ENCODE measurements around the gene CCDC87. TPM values are rescaled to one million over a fixed set of nuclear protein-coding genes. Genes with fewer than 3 reads are reported as not detected.
A peak's percentile ranks its signal among the peaks of the same experiment; 100 is the strongest.

The CCDC87 gene
- total RNA-seq, 2 experiments from 2014 or later = 0.12 to 0.24 TPM

DNA sequence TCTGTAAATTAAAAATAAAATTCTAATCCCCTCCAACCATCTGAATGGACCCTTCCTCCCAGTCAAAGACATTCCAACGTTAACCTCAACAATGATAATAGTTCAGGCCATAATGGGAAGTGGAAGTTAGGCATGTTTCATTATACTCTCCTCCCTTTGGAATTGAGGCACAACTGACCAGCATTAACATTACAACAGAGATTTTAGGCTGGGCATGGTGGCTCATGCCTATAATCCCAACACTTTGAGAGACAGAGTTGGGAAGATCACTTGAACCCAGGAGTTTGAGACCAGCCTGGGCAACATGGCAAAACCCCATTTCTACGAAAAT lies 22.0 kb downstream of the CCDC87 start:
- no peaks in the 10 kb centered on the region for H3K27me3 Mint-ChIP-seq
- CTCF ChIA-PET = no interaction called here

GRCh38 chr11:66570079-66570849 lies 22.6 kb downstream of the CCDC87 start:
- Mint-ChIP-seq H3K4me1 (ENCODE audit: low read depth) (peaks cover 6% of the 10 kb centered on the region), H3K4me3 (no peak overlapping the region), H3K27me3 (no peaks in the 10 kb centered on the region), H3K9me3 (no peaks in the 10 kb centered on the region), H3K36me3 (no peaks in the 10 kb centered on the region), H3K27ac (no peak overlapping the region)
- ChIA-PET CTCF (interaction anchor here (0.7 to 2.0 kb wide), 3 partner anchors 8 to 22 kb away, joined by 3 to 8 read pairs (median 3); no protein-coding TSS in a partner anchor), POLR2A (interaction anchor here (0.6 kb wide), 1 partner anchor 684 kb away, joined by 4 read pairs; no protein-coding TSS in a partner anchor)
- intact Hi-C loops (cut with micrococcal nuclease) = no loop called here
- DNase-seq = no peak

More for the DNA sequence above, 22.0 kb downstream of the CCDC87 start:
- H3K36me3 Mint-ChIP-seq = no peaks in the 10 kb centered on the region
- peaks cover 6% of the 10 kb centered on the region for H3K4me1 Mint-ChIP-seq (ENCODE audit: low read depth)
- POLR2A ChIA-PET = no interaction called here
- DNase-seq = no peak
- intact Hi-C loops (cut with micrococcal nuclease) = no loop called here
- H3K4me3 Mint-ChIP-seq = no peak overlapping the region
- H3K9me3 Mint-ChIP-seq = no peaks in the 10 kb centered on the region
- no peak overlapping the region for H3K27ac Mint-ChIP-seq

DNA sequence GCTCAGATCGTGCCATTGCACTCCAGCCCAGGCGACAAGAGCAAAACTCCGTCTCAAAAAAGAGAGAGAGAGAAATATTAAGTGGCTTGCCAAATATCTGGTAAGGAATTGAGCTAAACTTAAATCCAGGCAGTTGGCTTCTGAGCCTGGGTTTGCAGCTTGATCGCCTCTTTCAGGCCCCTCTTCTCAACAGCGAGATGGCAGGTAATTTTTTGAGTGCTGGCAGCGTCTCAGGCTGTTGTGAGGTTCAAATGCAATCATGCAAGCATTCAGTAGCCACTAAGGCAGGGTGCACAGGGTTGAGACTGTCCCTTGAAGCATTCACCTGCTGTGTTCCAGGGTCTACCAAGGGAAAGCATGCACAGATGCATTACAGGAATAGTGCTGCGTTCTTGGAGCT lies 23.8 kb downstream of the CCDC87 start:
- no peaks in the 10 kb centered on the region for H3K27me3 Mint-ChIP-seq
- no peaks in the 10 kb centered on the region for H3K9me3 Mint-ChIP-seq
- intact Hi-C loops (cut with micrococcal nuclease) = no loop called here
- H3K27ac Mint-ChIP-seq = no peak overlapping the region
- H3K36me3 Mint-ChIP-seq = no peaks in the 10 kb centered on the region
- POLR2A ChIA-PET = interaction anchor here (1.0 to 1.5 kb wide), 3 partner anchors 47 to 89 kb away, joined by 4 to 5 read pairs (median 5); partner anchors contain the start of genes DPP3, RBM14 and RBM4
- CTCF ChIA-PET = interaction anchor here (1.4 to 2.1 kb wide), 4 partner anchors 10 to 109 kb away, joined by 3 to 13 read pairs (median 8); partner anchors contain the start of genes CCDC87, CCS and RBM4B
- H3K4me1 Mint-ChIP-seq (ENCODE audit: low read depth) = peaks cover 6% of the 10 kb centered on the region
- DNase-seq = no peak
- H3K4me3 Mint-ChIP-seq = no peak overlapping the region

DNA sequence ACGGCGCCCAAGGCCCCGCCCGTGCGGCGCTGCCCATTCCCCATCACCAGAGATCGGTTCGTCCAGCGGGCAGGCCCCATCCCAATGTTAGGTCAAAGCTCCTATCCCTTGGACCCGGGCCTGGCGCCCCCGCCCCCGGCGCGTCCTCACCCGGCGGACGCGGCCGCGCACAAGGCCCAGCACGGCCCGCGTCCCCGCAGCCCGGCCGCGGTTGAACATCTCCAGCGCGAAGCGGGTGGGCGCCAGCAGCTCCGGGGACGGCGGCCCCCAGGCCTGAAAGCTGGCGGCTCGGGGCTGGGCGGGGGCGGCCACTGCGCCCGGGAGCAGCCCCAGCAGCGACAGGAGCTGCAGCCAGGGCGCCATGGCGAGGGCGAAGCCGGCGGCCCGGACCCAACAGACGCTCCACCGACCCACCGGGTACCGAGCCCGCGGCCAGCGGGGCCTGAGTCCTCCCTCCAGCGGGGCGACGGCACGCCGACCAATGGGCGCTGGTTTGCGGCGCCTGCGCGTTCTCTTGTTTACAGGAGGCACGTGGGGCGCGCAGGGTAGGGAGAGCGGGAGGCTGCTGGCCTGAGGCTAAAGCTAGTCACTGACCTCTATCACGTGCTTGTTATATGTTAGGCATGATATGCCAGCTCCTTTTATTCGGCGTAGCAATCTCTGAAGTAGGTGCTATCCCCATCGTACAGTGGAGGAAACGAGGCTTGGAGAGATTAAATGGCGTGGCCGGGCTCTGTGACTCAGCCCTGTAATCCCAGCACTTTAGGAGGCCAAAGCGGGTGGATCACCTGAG lies 24.5 kb downstream of the CCDC87 start, which contains the start of gene CTSF:
Gene CTSF (minus strand): TSS at position 483 of the 793 bp plus-strand sequence. CDS start 120 bp downstream, at position 363.
- Mint-ChIP-seq H3K27ac (no peak within 1 kb of the TSS), H3K9me3 (no peaks in the 10 kb centered on the region)

GRCh38 chr11:66567787-66568123 lies 25.1 kb downstream of the CCDC87 start:
- Mint-ChIP-seq H3K4me1 (ENCODE audit: low read depth) (peaks cover 6% of the 10 kb centered on the region), H3K27me3 (no peaks in the 10 kb centered on the region), H3K9me3 (no peaks in the 10 kb centered on the region), H3K27ac (no peak overlapping the region), H3K4me3 (peak overlapping the region; percentile 55), H3K36me3 (no peaks in the 10 kb centered on the region)
- DNase-seq = no peak
- CTCF ChIA-PET = interaction anchor here (2.0 to 2.1 kb wide), 2 partner anchors 25 to 111 kb away, joined by 8 to 13 read pairs; partner anchors contain the start of genes CCDC87, CCS and RBM4B
- intact Hi-C loops (cut with micrococcal nuclease) = no loop called here
- POLR2A ChIA-PET = interaction anchor here (1.3 to 1.5 kb wide), 2 partner anchors 71 to 88 kb away, joined by 4 to 5 read pairs; partner anchors contain the start of genes DPP3 and RBM4

More for the DNA sequence above, 24.5 kb downstream of the CCDC87 start, which contains the start of gene CTSF:
- no peaks in the 10 kb centered on the region for H3K27me3 Mint-ChIP-seq
- H3K36me3 Mint-ChIP-seq = no peaks in the 10 kb centered on the region
- peak within 1 kb of the TSS; percentile 64 for H3K4me3 Mint-ChIP-seq
- peak; percentile 75 for DNase-seq
- CTCF ChIA-PET = interaction anchor here (1.4 to 2.1 kb wide), 4 partner anchors 11 to 110 kb away, joined by 3 to 13 read pairs (median 8); partner anchors contain the start of genes CCDC87, CCS and RBM4B
- POLR2A ChIA-PET = interaction anchor here (1.0 to 1.5 kb wide), 3 partner anchors 48 to 88 kb away, joined by 4 to 5 read pairs (median 5); partner anchors contain the start of genes DPP3, RBM14 and RBM4
- intact Hi-C loops (cut with micrococcal nuclease) = no loop called here
- H3K4me1 Mint-ChIP-seq (ENCODE audit: low read depth) = peaks cover 6% of the 10 kb centered on the region

DNA sequence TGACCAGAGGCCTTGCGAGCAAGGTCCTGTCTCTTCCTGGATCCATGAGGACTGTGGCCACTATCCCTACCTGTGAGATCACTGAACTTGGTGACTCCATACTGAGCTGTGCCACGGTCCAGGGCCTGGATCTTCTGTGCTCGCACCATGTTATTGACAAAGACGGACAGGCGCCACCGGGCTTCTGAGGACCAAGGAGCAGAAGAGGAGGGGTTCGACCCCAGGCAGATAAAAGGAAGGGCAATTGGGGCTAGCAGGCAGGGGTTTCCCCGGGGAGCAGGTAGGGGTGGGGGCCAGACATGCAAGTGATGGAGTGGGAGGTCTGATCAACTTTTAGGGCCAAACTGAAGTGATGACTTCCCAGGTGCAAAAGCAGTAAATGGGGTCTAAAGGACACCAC lies 26.6 kb downstream of the CCDC87 start:
- CTCF ChIA-PET = no interaction called here
- Mint-ChIP-seq H3K4me1 (ENCODE audit: low read depth) (peaks cover 6% of the 10 kb centered on the region), H3K27ac (no peak overlapping the region), H3K36me3 (no peaks in the 10 kb centered on the region), H3K4me3 (no peak overlapping the region), H3K27me3 (no peaks in the 10 kb centered on the region), H3K9me3 (no peaks in the 10 kb centered on the region)
- POLR2A ChIA-PET = no interaction called here
- intact Hi-C loops (cut with micrococcal nuclease) = no loop called here
- no peak for DNase-seq

- H3K4me3 Mint-ChIP-seq = no peak overlapping the region
- H3K27ac Mint-ChIP-seq = no peak overlapping the region
- H3K27me3 Mint-ChIP-seq = no peaks in the 10 kb centered on the region
- H3K4me1 Mint-ChIP-seq (ENCODE audit: low read depth) = peaks cover 6% of the 10 kb centered on the region
- H3K36me3 Mint-ChIP-seq = no peaks in the 10 kb centered on the region
- no peak for DNase-seq
- CTCF ChIA-PET = interaction anchor here (0.9 kb wide), 1 partner anchor 114 kb away, joined by 4 read pairs; no protein-coding TSS in a partner anchor
- no peaks in the 10 kb centered on the region for H3K9me3 Mint-ChIP-seq
- POLR2A ChIA-PET = no interaction called here
- intact Hi-C loops (cut with micrococcal nuclease) = no loop called here
Measured at GRCh38 chr11:66564984-66565383, 27.9 kb downstream of the CCDC87 start.

GRCh38 chr11:66564538-66564937 lies 28.3 kb downstream of the CCDC87 start:
- POLR2A ChIA-PET = no interaction called here
- intact Hi-C loops (cut with micrococcal nuclease) = no loop called here
- no peak overlapping the region for H3K4me3 Mint-ChIP-seq

DNA sequence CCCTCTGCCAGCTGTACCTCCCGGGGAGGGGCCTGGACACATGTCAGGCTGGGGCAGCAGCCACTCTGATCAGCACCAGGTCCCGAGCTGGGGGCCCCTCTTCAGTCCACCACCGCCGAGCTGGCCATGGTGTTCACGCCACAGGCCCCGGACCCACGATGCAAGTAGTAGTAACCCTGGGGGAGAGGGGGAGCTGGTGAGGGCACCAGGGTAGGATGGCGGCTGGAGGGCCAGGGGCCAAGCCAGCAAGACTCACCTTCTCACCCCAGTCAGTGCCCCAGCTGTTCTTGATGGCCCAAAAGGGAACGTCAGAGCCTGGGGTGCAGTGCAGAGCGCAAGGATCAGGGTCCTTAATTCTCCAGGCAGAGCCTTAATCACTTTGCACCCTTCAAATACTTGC lies 29.0 kb downstream of the CCDC87 start:
- H3K9me3 Mint-ChIP-seq = no peaks in the 10 kb centered on the region
- ChIA-PET POLR2A (no interaction called here), CTCF (no interaction called here)
- H3K36me3 Mint-ChIP-seq = no peaks in the 10 kb centered on the region
- peaks cover 3% of the 10 kb centered on the region for H3K27me3 Mint-ChIP-seq
- no peak overlapping the region for H3K27ac Mint-ChIP-seq
- H3K4me1 Mint-ChIP-seq (ENCODE audit: low read depth) = peaks cover 6% of the 10 kb centered on the region
- no peak for DNase-seq
- no peak overlapping the region for H3K4me3 Mint-ChIP-seq
- intact Hi-C loops (cut with micrococcal nuclease) = no loop called here

More at GRCh38 chr11:66564538-66564937, 28.3 kb downstream of the CCDC87 start:
- Mint-ChIP-seq H3K27me3 (no peaks in the 10 kb centered on the region), H3K27ac (no peak overlapping the region), H3K36me3 (no peaks in the 10 kb centered on the region), H3K4me1 (ENCODE audit: low read depth) (peaks cover 6% of the 10 kb centered on the region), H3K9me3 (no peaks in the 10 kb centered on the region)
- no peak for DNase-seq
- CTCF ChIA-PET = interaction anchor here (0.9 kb wide), 1 partner anchor 114 kb away, joined by 4 read pairs; no protein-coding TSS in a partner anchor

DNA sequence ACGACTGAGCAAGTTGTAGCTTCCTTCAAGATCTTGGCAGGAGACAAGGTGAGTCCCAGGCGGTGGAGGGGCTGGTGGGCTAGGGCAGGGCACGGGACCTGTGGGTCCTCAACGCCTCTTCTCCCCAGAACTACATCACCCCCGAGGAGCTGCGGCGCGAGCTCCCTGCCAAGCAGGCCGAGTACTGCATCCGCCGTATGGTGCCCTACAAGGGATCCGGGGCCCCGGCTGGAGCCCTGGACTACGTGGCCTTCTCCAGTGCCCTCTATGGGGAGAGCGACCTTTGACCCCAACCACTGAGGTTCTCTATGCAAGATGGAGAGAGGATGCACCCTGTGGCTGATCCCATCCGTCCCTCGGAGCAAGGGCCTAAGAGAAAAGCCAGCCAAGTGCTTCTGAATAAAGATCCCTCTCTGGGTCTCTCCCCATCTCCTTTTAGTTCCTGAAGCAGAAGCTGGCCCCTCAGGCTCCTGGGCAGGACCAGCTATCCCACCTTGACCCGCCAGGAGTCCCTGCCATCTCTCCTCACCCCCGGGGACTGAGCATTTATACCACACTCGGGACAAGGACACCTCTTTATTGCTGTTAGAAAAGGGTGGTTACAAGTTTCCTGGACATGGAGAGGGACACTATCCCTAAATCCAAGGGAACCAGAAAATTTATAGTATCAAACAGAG lies 29.8 kb downstream of the CCDC87 start:
- H3K27me3 Mint-ChIP-seq = peaks cover 6% of the 10 kb centered on the region
- no peak overlapping the region for H3K4me3 Mint-ChIP-seq
- peaks cover 2% of the 10 kb centered on the region for H3K4me1 Mint-ChIP-seq (ENCODE audit: low read depth)
- DNase-seq = no peak
- H3K36me3 Mint-ChIP-seq = no peaks in the 10 kb centered on the region
- ChIA-PET CTCF (interaction anchor here (0.6 kb wide), 1 partner anchor 519 kb away, joined by 4 read pairs; no protein-coding TSS in a partner anchor), POLR2A (no interaction called here)
- no peak overlapping the region for H3K27ac Mint-ChIP-seq
- no peaks in the 10 kb centered on the region for H3K9me3 Mint-ChIP-seq
- intact Hi-C loops (cut with micrococcal nuclease) = no loop called here

DNA sequence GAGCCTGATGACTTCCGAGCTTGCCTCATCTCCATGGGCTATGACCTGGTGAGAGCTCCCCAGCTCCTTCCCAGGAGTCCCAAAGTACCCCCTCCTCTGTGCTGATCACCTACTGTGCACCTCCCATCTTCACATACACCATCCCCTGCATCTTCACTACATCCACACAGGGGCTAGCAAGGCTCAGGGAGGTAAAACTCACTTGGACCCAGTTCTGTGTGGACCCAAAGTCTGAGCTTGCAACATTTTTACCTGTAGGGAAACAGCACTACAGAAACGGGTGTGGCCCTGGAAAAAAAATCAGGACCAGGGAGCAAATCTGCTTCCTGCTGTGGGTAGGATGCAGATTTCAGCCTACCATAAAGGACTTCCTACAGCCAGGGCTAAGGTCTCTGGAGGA lies 30.6 kb downstream of the CCDC87 start:
- Mint-ChIP-seq H3K9me3 (no peaks in the 10 kb centered on the region), H3K27ac (no peak overlapping the region), H3K4me3 (no peak overlapping the region), H3K4me1 (ENCODE audit: low read depth) (peaks cover 2% of the 10 kb centered on the region), H3K36me3 (no peaks in the 10 kb centered on the region), H3K27me3 (peaks cover 6% of the 10 kb centered on the region)
- intact Hi-C loops (cut with micrococcal nuclease) = no loop called here
- ChIA-PET POLR2A (no interaction called here), CTCF (interaction anchor here (0.6 to 1.0 kb wide), 2 partner anchors 272 to 520 kb away, joined by 3 to 4 read pairs; no protein-coding TSS in a partner anchor)
- DNase-seq = no peak

All from activated CD4-positive, alpha-beta memory T cell treated with anti-CD3 and anti-CD28 coated beads for 36 hours (primary cell).